Measurements from ENCODE around the gene ZBTB2. TPM values are rescaled to one million over a fixed set of nuclear protein-coding genes. Genes with fewer than 3 reads are reported as not detected.

Gene ZBTB2
- total and polyA plus RNA-seq, 8 donors, result 10.7 to 18.4 (median 15.7) TPM

DNA sequence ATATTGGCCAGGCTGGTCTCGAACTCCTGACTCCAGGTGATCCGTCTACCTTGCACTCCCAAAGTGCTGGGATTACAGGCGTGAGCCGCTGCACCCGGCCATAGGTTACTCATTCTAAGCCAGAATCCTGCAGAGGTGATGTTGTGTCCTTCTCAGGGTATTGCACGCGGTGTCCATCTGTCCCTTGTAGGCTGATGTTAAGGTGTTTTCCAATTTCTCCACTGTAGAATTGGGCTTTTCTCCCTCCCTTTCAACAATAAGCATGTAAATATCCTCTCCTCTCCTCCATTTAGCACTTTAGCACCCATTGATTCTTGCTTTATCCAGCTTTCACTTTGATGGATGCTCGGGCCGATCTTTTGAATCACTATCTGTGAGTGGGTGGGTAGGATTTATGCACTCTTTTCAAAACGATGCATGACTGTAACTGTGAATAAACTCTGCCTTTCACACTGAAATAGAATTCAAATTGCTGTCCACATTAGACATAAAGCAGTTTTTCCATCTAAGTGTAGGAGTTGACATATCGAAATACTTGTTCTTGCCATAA lies 52.6 kb downstream of the ZBTB2 start:
- intact Hi-C loops (cut with DNase I), result no loop called here
- H3K4me1 ChIP-seq, result no peaks in the 10 kb centered on the region
- no peak overlapping the region for H3K27ac ChIP-seq
- no peaks in the 10 kb centered on the region for H3K27me3 ChIP-seq
- H3K9me3 ChIP-seq, result no peaks in the 10 kb centered on the region
- ATAC-seq (no peak), DNase-seq (no peak)
- TF ChIP-seq, protein P1, sequence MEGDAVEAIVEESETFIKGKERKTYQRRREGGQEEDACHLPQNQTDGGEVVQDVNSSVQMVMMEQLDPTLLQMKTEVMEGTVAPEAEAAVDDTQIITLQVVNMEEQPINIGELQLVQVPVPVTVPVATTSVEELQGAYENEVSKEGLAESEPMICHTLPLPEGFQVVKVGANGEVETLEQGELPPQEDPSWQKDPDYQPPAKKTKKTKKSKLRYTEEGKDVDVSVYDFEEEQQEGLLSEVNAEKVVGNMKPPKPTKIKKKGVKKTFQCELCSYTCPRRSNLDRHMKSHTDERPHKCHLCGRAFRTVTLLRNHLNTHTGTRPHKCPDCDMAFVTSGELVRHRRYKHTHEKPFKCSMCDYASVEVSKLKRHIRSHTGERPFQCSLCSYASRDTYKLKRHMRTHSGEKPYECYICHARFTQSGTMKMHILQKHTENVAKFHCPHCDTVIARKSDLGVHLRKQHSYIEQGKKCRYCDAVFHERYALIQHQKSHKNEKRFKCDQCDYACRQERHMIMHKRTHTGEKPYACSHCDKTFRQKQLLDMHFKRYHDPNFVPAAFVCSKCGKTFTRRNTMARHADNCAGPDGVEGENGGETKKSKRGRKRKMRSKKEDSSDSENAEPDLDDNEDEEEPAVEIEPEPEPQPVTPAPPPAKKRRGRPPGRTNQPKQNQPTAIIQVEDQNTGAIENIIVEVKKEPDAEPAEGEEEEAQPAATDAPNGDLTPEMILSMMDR (IDR thresholded peaks at IDR 0.05), result no peak
- no peaks in the 10 kb centered on the region for H3K36me3 ChIP-seq
- no peak overlapping the region for H3K4me3 ChIP-seq

- no peaks in the 10 kb centered on the region for H3K4me1 ChIP-seq
- no peak overlapping the region for H3K4me3 ChIP-seq
- H3K9me3 ChIP-seq, result no peaks in the 10 kb centered on the region
- H3K36me3 ChIP-seq, result no peaks in the 10 kb centered on the region
- no peaks in the 10 kb centered on the region for H3K27me3 ChIP-seq
- TF ChIP-seq, protein P1 (IDR thresholded peaks at IDR 0.05), result no peak
- no peak overlapping the region for H3K27ac ChIP-seq
- DNase-seq (no peak), ATAC-seq (no peak)
- intact Hi-C loops (cut with DNase I), result no loop called here
These were observed 55.4 kb downstream of the ZBTB2 start for GRCh38 chr6:151335930-151336329.

GRCh38 chr6:151330130-151330696 lies 61.1 kb downstream of the ZBTB2 start:
- TF ChIP-seq, protein P1 (IDR thresholded peaks at IDR 0.05), result no peak
- H3K4me1 ChIP-seq, result peaks cover 1 to 10% of the 10 kb centered on the region in 2 donors
- no peaks in the 10 kb centered on the region for H3K9me3 ChIP-seq
- no peaks in the 10 kb centered on the region for H3K36me3 ChIP-seq
- intact Hi-C loops (cut with DNase I), result loop anchor here in 1 of 2 donors (5.0 kb wide), 1 partner anchor 438 kb away; no protein-coding TSS in a partner anchor
- peaks cover 0 to 16% of the 10 kb centered on the region in 2 donors for H3K27me3 ChIP-seq
- ATAC-seq, result no peak
- peak in 1 of 4 donors; percentile 67 for DNase-seq
- no peak overlapping the region for H3K4me3 ChIP-seq
- no peak overlapping the region for H3K27ac ChIP-seq

- intact Hi-C loops (cut with DNase I), result no loop called here
- Histone ChIP-seq H3K27ac (no peak overlapping the region), H3K4me1 (peaks cover 7 to 30% of the 10 kb centered on the region in 2 donors), H3K9me3 (no peaks in the 10 kb centered on the region), H3K27me3 (peaks cover 0 to 27% of the 10 kb centered on the region in 2 donors), H3K36me3 (no peaks in the 10 kb centered on the region), H3K4me3 (no peak overlapping the region)
- ATAC-seq (no peak), DNase-seq (peak in 1 of 4 donors; percentile 51)
- TF ChIP-seq, protein P1 (IDR thresholded peaks at IDR 0.05), result no peak
These were observed 64.3 kb downstream of the ZBTB2 start for GRCh38 chr6:151327101-151327500.

DNA sequence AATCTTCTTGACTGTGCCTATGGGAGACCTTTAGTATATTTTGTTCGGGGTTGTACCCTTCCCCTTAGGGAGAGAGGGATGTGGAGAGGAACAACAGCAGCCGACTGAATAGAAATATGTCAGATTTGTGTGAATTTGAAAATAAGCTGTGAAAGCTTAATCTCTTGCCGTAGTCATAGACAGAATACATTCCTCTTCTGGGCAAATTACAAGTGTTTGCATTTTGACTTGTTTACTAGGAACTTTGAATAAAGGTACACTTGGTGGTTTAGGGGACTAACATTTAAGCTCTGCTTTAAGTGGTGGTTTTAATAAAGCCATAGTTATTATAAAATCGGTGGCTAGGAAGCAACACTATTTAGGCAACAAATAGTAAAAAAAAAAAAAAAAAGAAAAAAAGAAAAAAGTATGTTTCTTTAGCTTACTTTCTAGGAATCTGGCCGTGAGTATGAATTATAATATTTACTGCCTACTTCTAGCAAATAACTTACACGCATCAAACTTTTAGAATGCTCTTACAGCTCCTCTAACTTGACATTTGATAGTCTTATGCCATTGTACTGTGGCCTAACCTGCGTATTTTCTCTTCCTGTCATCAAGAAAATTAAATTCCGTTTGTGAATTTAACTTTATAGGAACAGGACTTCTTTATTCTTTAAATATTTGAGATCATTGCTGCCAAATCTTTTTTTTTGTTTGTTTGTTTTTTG lies 65.1 kb downstream of the ZBTB2 start:
- DNase-seq, result no peak
- intact Hi-C loops (cut with DNase I), result no loop called here
- Histone ChIP-seq H3K9me3 (no peaks in the 10 kb centered on the region), H3K27me3 (peaks cover 0 to 27% of the 10 kb centered on the region in 2 donors), H3K27ac (peak overlapping the region in 1 of 2 donors; percentile 24), H3K4me3 (peak overlapping the region; percentile 43 to 44), H3K4me1 (peaks cover 7 to 30% of the 10 kb centered on the region in 2 donors), H3K36me3 (no peaks in the 10 kb centered on the region)
- TF ChIP-seq, protein P1 (IDR thresholded peaks at IDR 0.05), result no peak
- no peak for ATAC-seq
